Suprapubic skin (tissue), 4 donors: Measurements from ENCODE around the gene CSGALNACT2.

Experiments
- CTCF ChIP-seq, 2 donors: fragments of 200-600 bp in 1 of 2; fragments of 450-650 bp in 1 of 2; sonication (generic) in 1 of 2; IDR thresholded peaks; one replicate each; pipeline ENCODE4 v1.5.1; 2016 to 2019; ENCODE audit warnings: antibody characterized with exemption in 2 of 2, mild to moderate bottlenecking in 1 of 2, moderate library complexity in 1 of 2
- EP300 ChIP-seq: sonication (generic); formaldehyde crosslinking; IDR thresholded peaks from one replicate; pipeline ENCODE4 v1.6.1; 2017; ENCODE audit warnings: antibody characterized with exemption
- POLR2A ChIP-seq, 2 donors: fragments of 450-650 bp; IDR thresholded peaks; one replicate each; pipeline ENCODE4 v1.6.1; 2017; ENCODE audit warnings: antibody characterized with exemption in 2 of 2, mild to moderate bottlenecking in 2 of 2, moderate library complexity in 2 of 2
- POLR2AphosphoS5 ChIP-seq, 3 donors: sonication (generic); formaldehyde crosslinking; IDR thresholded peaks; one replicate each; pipeline ENCODE4 v1.6.1; 2017; ENCODE audit warnings: antibody characterized with exemption in 3 of 3

- TF ChIP-seq CTCF (IDR thresholded peaks at IDR 0.05) (no peak), POLR2AphosphoS5 (IDR thresholded peaks at IDR 0.05) (no peak), POLR2A (IDR thresholded peaks at IDR 0.05) (no peak), EP300 (no peak)
Observed at GRCh38 chr10:43194266-43194665, 56.0 kb downstream of the CSGALNACT2 start.
